Osteoblast (primary cell): Measurements from ENCODE around the gene TMUB2. TPM values are rescaled to one million over a fixed set of nuclear protein-coding genes. Genes with fewer than 3 reads are reported as not detected.
A peak's percentile ranks its signal among the peaks of the same experiment; 100 is the strongest.

Source experiments
- DNase-seq: peaks from one replicate; pipeline ENCODE4 v3.0.0; 2011; ENCODE audit warnings: low spot score, mixed read lengths; ENCODE audit not compliant: insufficient read length; ENCODE audit errors: missing footprints
- H2AFZ ChIP-seq: 2 replicates; pipeline ENCODE4 v1.6.0; 2011; ENCODE audit warnings: mild to moderate bottlenecking, low read length
- H3K27ac ChIP-seq: 2 replicates; pipeline ENCODE4 v1.5.1; 2011; ENCODE audit warnings: mild to moderate bottlenecking, low read depth, low read length, moderate library complexity
- H3K27me3 ChIP-seq: 2 replicates; pipeline ENCODE4 v1.6.0; 2012; ENCODE audit warnings: mild to moderate bottlenecking, control low read depth, inconsistent platforms, low read length, moderate library complexity; ENCODE audit not compliant: insufficient read depth
- H3K36me3 ChIP-seq: 2 replicates; pipeline ENCODE4 v1.5.1; 2011; ENCODE audit warnings: mild to moderate bottlenecking, low read length, control low read depth, moderate library complexity; ENCODE audit not compliant: insufficient read depth
- H3K4me1 ChIP-seq: 2 replicates; pipeline ENCODE4 v1.5.1; 2011; ENCODE audit warnings: mild to moderate bottlenecking, low read length, control low read depth, moderate library complexity; ENCODE audit not compliant: insufficient read depth
- H3K4me2 ChIP-seq: 2 replicates; pipeline ENCODE4 v1.6.0; 2011; ENCODE audit warnings: mild to moderate bottlenecking, low read length; ENCODE audit not compliant: insufficient read depth
- H3K4me3 ChIP-seq: fragments of 200-600 bp; sonication (generic); 3 replicates; pipeline ENCODE4 v1.5.1; 2012; ENCODE audit warnings: mild to moderate bottlenecking, low read length, inconsistent platforms; ENCODE audit not compliant: insufficient read depth
- H3K79me2 ChIP-seq: 2 replicates; pipeline ENCODE4 v1.6.0; 2012; ENCODE audit warnings: mild to moderate bottlenecking, low read length, control low read depth, inconsistent platforms; ENCODE audit not compliant: insufficient read depth
- H3K9me3 ChIP-seq: 2 replicates; pipeline ENCODE4 v1.5.1; 2011; ENCODE audit warnings: low read depth, low read length, control low read depth
- H4K20me1 ChIP-seq: 2 replicates; pipeline ENCODE4 v1.6.0; 2012; ENCODE audit warnings: mild to moderate bottlenecking, low read length, control low read depth; ENCODE audit not compliant: insufficient read depth
- CTCF ChIP-seq: IDR thresholded peaks from 2 replicates; pipeline ENCODE4 v1.5.1; 2011; ENCODE audit warnings: mild to moderate bottlenecking, low read depth, low read length, moderate library complexity; ENCODE audit errors: extremely low read depth
- total RNA-seq: library from RNA; depleted of rRNA; stranded (reverse); fragments of >200 nt; gene quantifications from 2 replicates; pipeline ENCODE4 v1.2.3, GENCODE V29; 2012

TMUB2 gene
- total RNA-seq, 1 donor = 27.9 TPM

GRCh38 chr17:44174427-44174826 lies 12.3 kb upstream of the TMUB2 start:
- Histone ChIP-seq H3K4me1 (peaks cover 9% of the 10 kb centered on the region), H3K27ac (no peak overlapping the region), H4K20me1 (no peaks in the 10 kb centered on the region), H3K36me3 (peaks cover 6% of the 10 kb centered on the region), H3K4me3 (no peak overlapping the region), H3K4me2 (no peak overlapping the region), H3K27me3 (no peaks in the 10 kb centered on the region), H2AFZ (no peak overlapping the region), H3K79me2 (no peaks in the 10 kb centered on the region), H3K9me3 (no peaks in the 10 kb centered on the region)
- no peak for TF ChIP-seq CTCF
- peak; percentile 53 for DNase-seq

DNA sequence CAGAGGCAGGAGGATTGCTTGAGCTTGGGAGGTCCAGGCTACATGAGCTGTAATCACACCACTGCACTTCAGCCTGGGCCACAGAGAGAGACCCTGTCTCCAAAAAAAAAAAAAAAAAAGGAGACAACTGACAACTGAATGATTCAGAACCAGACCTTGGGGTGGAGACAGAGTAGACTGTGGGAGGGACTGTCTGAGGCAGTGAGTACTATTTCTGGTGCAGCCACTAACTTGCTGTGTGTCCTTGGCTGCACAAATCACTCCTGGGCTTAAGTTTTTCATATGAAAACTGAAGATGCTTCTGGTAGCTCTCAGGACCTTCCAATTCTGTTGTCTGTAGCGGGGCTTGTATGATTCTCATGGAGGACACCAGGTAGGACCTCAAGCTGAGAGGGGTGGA lies 10.5 kb upstream of the TMUB2 start:
- DNase-seq = peak; percentile 96

DNA sequence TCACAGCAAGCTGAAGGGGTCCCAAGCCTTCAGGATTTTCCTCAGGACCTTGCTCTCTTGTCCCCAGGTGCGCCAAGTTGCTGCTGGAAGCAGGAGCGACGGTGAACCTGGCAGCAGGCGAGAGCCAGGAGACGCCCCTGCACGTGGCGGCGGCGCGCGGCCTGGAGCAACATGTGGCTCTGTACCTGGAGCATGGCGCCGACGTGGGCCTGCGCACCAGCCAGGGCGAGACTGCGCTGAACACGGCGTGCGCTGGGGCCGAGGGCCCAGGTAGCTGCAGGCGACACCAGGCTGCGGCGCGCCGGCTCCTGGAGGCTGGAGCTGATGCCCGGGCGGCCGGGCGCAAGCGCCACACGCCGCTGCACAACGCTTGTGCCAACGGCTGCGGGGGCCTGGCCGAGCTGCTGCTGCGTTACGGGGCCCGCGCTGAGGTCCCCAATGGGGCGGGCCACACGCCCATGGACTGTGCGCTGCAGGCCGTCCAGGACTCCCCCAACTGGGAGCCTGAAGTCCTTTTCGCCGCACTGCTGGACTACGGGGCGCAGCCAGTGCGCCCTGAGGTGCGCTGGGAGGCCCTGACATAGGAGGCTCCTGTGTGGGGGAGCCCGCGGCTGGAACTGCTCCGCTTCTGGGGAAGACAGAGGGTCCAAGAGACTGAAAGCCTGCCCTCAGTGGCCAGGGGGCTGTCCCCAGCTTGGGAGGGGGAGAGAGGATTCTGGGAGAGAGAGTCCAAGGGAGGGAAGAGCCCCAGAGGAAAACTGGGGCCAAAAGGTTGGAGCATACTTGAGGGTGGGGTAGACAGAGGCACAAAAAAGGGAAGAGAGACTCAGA lies 9.9 kb upstream of the TMUB2 start:
- no peaks in the 10 kb centered on the region for H4K20me1 ChIP-seq
- no peak overlapping the region for H3K4me2 ChIP-seq
- H3K27me3 ChIP-seq = no peaks in the 10 kb centered on the region

More for the DNA sequence above, 10.5 kb upstream of the TMUB2 start:
- Histone ChIP-seq H3K4me2 (no peak overlapping the region), H3K36me3 (peaks cover 6% of the 10 kb centered on the region), H3K4me1 (no peaks in the 10 kb centered on the region), H4K20me1 (no peaks in the 10 kb centered on the region), H3K27me3 (no peaks in the 10 kb centered on the region), H3K27ac (no peak overlapping the region), H3K4me3 (no peak overlapping the region), H2AFZ (no peak overlapping the region), H3K9me3 (no peaks in the 10 kb centered on the region), H3K79me2 (no peaks in the 10 kb centered on the region)
- TF ChIP-seq CTCF = no peak

More for the DNA sequence above, 9.9 kb upstream of the TMUB2 start:
- Histone ChIP-seq H3K4me1 (no peaks in the 10 kb centered on the region), H2AFZ (no peak overlapping the region), H3K4me3 (no peak overlapping the region), H3K27ac (no peak overlapping the region), H3K36me3 (peaks cover 8% of the 10 kb centered on the region), H3K9me3 (no peaks in the 10 kb centered on the region), H3K79me2 (no peaks in the 10 kb centered on the region)
- no peak for TF ChIP-seq CTCF
- DNase-seq = peak; percentile 80
